IPS-11a (cell line): ENCODE data around the gene NHLRC1.

Experiments used
- H3K4me3 ChIP-seq: one replicate; pipeline ENCODE4 v1.5.1; 2013; ENCODE audit warnings: low read depth, low read length, control low read depth

Gene NHLRC1

GRCh38 chr6:18087396-18088165 is 34.9 kb downstream of the NHLRC1 start:
- H3K4me3 ChIP-seq = no peak overlapping the region

GRCh38 chr6:18081025-18081668 is 41.3 kb downstream of the NHLRC1 start:
- H3K4me3 ChIP-seq = no peak overlapping the region

- no peak overlapping the region for H3K4me3 ChIP-seq
Observed at GRCh38 chr6:18080544-18080943, 41.9 kb downstream of the NHLRC1 start.

- no peak overlapping the region for H3K4me3 ChIP-seq
Observed at GRCh38 chr6:18078866-18079265, 43.6 kb downstream of the NHLRC1 start.

- no peak overlapping the region for H3K4me3 ChIP-seq
Observed at GRCh38 chr6:18076231-18076630, 46.2 kb downstream of the NHLRC1 start.

GRCh38 chr6:18072841-18073240 is 49.6 kb downstream of the NHLRC1 start:
- no peak overlapping the region for H3K4me3 ChIP-seq

GRCh38 chr6:18070486-18070885 is 52.0 kb downstream of the NHLRC1 start:
- no peak overlapping the region for H3K4me3 ChIP-seq
